GM21717 (cell line): ENCODE results near the gene KRTAP23-1.

Experiments used
- ATAC-seq: cut with Tn5 transposase; IDR thresholded peaks from one replicate; pipeline ENCODE4 v1.9.1; 2021; ENCODE audit warnings: mild to moderate bottlenecking, moderate library complexity; ENCODE audit not compliant: unreplicated experiment

The KRTAP23-1 gene

DNA sequence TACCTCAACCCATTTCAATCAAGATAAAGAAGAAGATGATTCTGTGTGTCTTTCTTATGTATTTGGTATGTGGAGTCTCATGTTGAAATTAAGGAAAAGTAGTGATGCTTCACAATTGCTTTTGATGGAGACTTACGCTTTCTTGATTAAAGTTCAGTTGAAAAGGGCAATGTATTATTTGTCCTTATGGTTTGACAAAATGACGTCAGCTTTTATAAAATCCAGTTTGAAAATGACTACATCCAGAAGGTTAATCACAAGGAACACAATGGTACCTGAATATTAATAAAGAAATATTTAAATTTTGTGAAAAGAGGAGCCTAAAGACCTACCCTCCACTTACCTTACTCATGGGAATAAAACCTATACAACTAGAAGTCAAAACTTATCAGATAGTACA is 32.7 kb downstream of the KRTAP23-1 start:
- ATAC-seq: no peak

DNA sequence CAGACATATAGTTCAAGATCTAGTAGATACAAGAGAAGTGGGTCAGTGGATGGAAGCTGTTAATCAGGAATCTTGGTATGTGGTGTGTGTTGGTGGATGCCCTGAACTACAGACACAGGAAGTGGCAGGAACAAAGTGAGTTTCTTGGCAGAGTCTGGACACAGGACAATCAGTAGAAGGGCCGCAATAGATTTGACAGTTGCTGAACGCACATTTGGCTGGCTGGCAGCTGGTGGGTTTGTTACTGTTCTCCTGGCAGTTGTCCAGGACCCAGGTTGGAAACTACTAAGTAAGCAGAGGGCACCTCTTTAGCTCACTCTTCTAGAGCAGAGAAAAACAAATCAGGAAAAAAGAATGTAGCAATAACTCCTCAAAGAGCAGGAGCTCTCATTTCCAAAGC is 41.5 kb downstream of the KRTAP23-1 start:
- ATAC-seq: no peak

DNA sequence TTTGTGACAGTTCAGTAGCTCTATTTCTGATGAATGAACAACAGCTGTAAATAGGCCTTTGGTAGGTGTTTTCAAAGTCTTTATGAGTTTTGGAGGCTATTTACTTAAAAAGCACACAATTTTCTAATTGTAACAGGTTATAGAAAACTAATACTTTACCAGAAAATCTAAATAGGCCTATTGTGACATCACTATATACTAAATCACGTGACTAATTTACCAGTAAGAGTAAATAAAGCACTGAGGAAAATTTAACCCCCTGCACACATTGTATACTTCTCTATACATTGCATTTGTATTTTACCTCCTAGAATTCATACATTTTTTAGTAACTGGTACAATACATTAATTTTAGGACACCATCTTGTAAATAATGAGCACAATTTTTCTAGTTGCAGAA is 43.3 kb downstream of the KRTAP23-1 start:
- ATAC-seq: no peak
